ENCODE results near the gene TSNAX. TPM values are rescaled to one million over a fixed set of nuclear protein-coding genes. Genes with fewer than 3 reads are reported as not detected.

The TSNAX gene
- total and polyA plus RNA-seq, 2 of the 8 experiments (the other 6 are each of a cell fraction or from before 2014, with no cell fraction given) = 7.7 to 34.0 TPM

DNA sequence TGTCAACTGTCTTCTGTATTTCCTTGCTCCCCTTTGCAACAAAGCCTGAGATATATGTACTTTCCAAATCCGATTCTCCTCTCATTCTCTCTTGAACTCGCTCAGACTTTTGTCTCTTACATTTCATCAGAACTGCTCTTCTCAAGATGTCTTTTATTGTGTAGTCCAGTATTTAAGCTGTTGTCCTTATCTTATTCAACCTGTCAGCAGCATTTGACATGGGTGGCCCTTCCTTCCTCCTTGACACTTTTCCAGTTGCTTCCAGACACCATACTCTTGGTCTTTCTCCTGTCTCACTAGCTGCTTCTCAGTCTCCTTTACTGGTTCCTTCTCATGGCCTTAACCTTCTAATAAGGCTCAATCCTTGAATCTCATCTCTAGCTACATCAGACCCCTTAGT lies 47.0 kb downstream of the TSNAX start:
- no peaks in the 10 kb centered on the region for H3K36me3 ChIP-seq (ENCODE audit: control insufficient read depth in 2 of 4, insufficient read depth in 4 of 4, low read length in 3 of 4)
- H3K27me3 ChIP-seq (replicated peaks in 1 of 4; ENCODE audit: control insufficient read depth in 3 of 4, extremely low read depth in 1 of 4, insufficient read depth in 3 of 4, low read length in 3 of 4) = no peaks in the 10 kb centered on the region
- no peak overlapping the region for H3K14ac ChIP-seq (ENCODE audit: insufficient read length)
- CTCF ChIA-PET (ENCODE audit: partially characterized antibody) = interaction anchor here (0.7 to 1.3 kb wide), 3 partner anchors 13 to 218 kb away, joined by 3 to 6 read pairs (median 3); no protein-coding TSS in a partner anchor
- DNase-seq (ENCODE audit: low read depth in 1 of 2, low spot score in 2 of 2) (no peak), FAIRE-seq (no peak)
- H4K8ac ChIP-seq (ENCODE audit: extremely low read depth, insufficient read depth, low read length) = no peak overlapping the region
- peaks cover 1% of the 10 kb centered on the region; the same call in 1 of the 2 replicates for H3K23me2 ChIP-seq (ENCODE audit: low read depth, low read length)
- no peak overlapping the region for H2BK12ac ChIP-seq (ENCODE audit: low read depth, low read length)
- H3K56ac ChIP-seq (replicated peaks; ENCODE audit: insufficient read length, low read depth, low read length) = no peak overlapping the region
- H3K9me3 ChIP-seq (ENCODE audit: insufficient read depth in 2 of 2, low read depth in 1 of 2, low read length in 1 of 2) = no peaks in the 10 kb centered on the region
- no peak overlapping the region for H2BK20ac ChIP-seq (ENCODE audit: low read length)
- no peak overlapping the region for H2AFZ ChIP-seq (ENCODE audit: low read length)
- no peak overlapping the region for H3K23ac ChIP-seq (ENCODE audit: insufficient read length)
- no peak overlapping the region for H4K5ac ChIP-seq (ENCODE audit: insufficient read length, low read depth, low read length)
- no peak overlapping the region for H3K4me3 ChIP-seq (ENCODE audit: extremely low read depth in 1 of 4, insufficient read depth in 2 of 4, low read depth in 3 of 4, low read length in 4 of 4)
- no peaks in the 10 kb centered on the region for H4K20me1 ChIP-seq (replicated peaks in 1 of 2; ENCODE audit: control insufficient read depth in 1 of 2, insufficient read depth in 2 of 2, low read length in 2 of 2)
- H2BK15ac ChIP-seq (ENCODE audit: low read length) = no peak overlapping the region
- H2BK120ac ChIP-seq (replicated peaks; ENCODE audit: low read depth, low read length) = no peak overlapping the region
- H3K79me1 ChIP-seq (ENCODE audit: low read depth, low read length) = no peaks in the 10 kb centered on the region
- H3K18ac ChIP-seq (ENCODE audit: extremely low read depth, low read length) = no peak overlapping the region
- no peak overlapping the region for H2AK5ac ChIP-seq (ENCODE audit: low read depth, low read length)
- POLR2A ChIA-PET (ENCODE audit: partially characterized antibody) = interaction anchor here (0.7 kb wide), 1 partner anchor 12 kb away, joined by 3 read pairs; no protein-coding TSS in a partner anchor
- H3K9ac ChIP-seq (replicated peaks in 1 of 4; ENCODE audit: extremely low read depth in 1 of 4, low read depth in 3 of 4, low read length in 3 of 4) = no peak overlapping the region
- H3K27ac ChIP-seq (ENCODE audit: low read depth, low read length) = no peak overlapping the region
- H4K91ac ChIP-seq (replicated peaks; ENCODE audit: insufficient read length, low read length) = no peak overlapping the region
- H3K4me1 ChIP-seq (replicated peaks in 1 of 4; ENCODE audit: control insufficient read depth in 3 of 4, insufficient read depth in 4 of 4, low read length in 3 of 4) = no peaks in the 10 kb centered on the region
- H2BK5ac ChIP-seq (ENCODE audit: low read depth, low read length) = no peak overlapping the region
- no peak overlapping the region for H3K4me2 ChIP-seq (ENCODE audit: insufficient read depth in 1 of 2, low read depth in 2 of 2, low read length in 2 of 2)
- H3K79me2 ChIP-seq (ENCODE audit: control insufficient read depth in 1 of 2, insufficient read depth in 2 of 2, low read length in 2 of 2) = no peaks in the 10 kb centered on the region
- H3K4ac ChIP-seq (replicated peaks; ENCODE audit: insufficient read length, low read depth, low read length) = no peak overlapping the region
- WGBS, 2 experiments (ENCODE audit: extremely low coverage in 1 of 2, insufficient coverage in 1 of 2, insufficient read length in 1 of 2, insufficient replicate concordance in 2 of 2, low coverage in 1 of 2, low lambda C conversion rate in 2 of 2, missing lambda C conversion rate in 1 of 2) = 88% methylated on average over 2 of the region's 2 CpGs; no CpG with 5 or more reads in 1 of the 2 experiments
- TF ChIP-seq RFX5 (IDR thresholded peaks at IDR 0.05; ENCODE audit: borderline replicate concordance, low read depth, low read length) (no peak), ZNF274 (IDR thresholded peaks at IDR 0.05; ENCODE audit: borderline replicate concordance, extremely low read depth, low read length) (no peak), NRF1 (IDR thresholded peaks at IDR 0.05; ENCODE audit: low read depth, low read length) (no peak), FOSL1 (IDR thresholded peaks at IDR 0.05; ENCODE audit: insufficient read depth, low read depth, low read length) (no peak), TAF7 (optimal IDR thresholded peaks at IDR 0.05; ENCODE audit: borderline replicate concordance, low read depth, low read length) (no peak), RXRA (IDR thresholded peaks at IDR 0.05; ENCODE audit: insufficient read depth, low read depth, low read length) (no peak), EGR1 (IDR thresholded peaks at IDR 0.05; ENCODE audit: borderline replicate concordance, low read depth, low read length) (no peak), CREB1 (IDR thresholded peaks at IDR 0.05) (no peak), SIRT6 (IDR thresholded peaks at IDR 0.05; ENCODE audit: low read length) (no peak), HDAC2 (IDR thresholded peaks at IDR 0.05; ENCODE audit: borderline replicate concordance in 1 of 2, low read depth in 2 of 2, low read length in 2 of 2) (no peak), KDM1A (IDR thresholded peaks at IDR 0.05; ENCODE audit: borderline replicate concordance, low read length) (no peak), KDM4A (IDR thresholded peaks at IDR 0.05; ENCODE audit: low read depth, low read length, severe bottlenecking) (no peak), POLR2A (IDR thresholded peaks at IDR 0.05; ENCODE audit: control extremely low read depth in 1 of 2, low read depth in 2 of 2, low read length in 2 of 2) (no peak), POLR2AphosphoS5 (IDR thresholded peaks at IDR 0.05; ENCODE audit: low read depth, low read length) (no peak)
- TF ChIP-seq, protein P1, sequence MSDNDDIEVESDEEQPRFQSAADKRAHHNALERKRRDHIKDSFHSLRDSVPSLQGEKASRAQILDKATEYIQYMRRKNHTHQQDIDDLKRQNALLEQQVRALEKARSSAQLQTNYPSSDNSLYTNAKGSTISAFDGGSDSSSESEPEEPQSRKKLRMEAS (IDR thresholded peaks at IDR 0.05) = no peak
